Natural killer cell (primary cell): ENCODE data around the gene KRT2. TPM values are rescaled to one million over a fixed set of nuclear protein-coding genes. Genes with fewer than 3 reads are reported as not detected.

Experiments
- ATAC-seq, 3 donors: fragments of 150-1000 bp in 2 of 3; fragments of 200-7000 bp in 1 of 3; cut with Tn5 transposase; 1 replicate in 1 of 3; 2 replicates in 2 of 3; pipeline ENCODE4 v1.10.0; 2021; ENCODE audit warnings: mild to moderate bottlenecking in 2 of 3, moderate library complexity in 2 of 3
- DNase-seq, 2 donors: peaks; one replicate each; pipeline versions ENCODE4 v3.0.0 to v3.0.0-alpha.2; 2013 to 2021; ENCODE audit warnings: mixed read lengths in 1 of 2
- H3K27ac ChIP-seq: one replicate; pipeline ENCODE4 v1.5.1; 2013; ENCODE audit warnings: mild to moderate bottlenecking, low read length
- H3K27me3 ChIP-seq: one replicate; pipeline ENCODE4 v1.6.1; 2013; ENCODE audit warnings: low read length; ENCODE audit not compliant: control insufficient read depth, insufficient read depth
- H3K36me3 ChIP-seq: one replicate; pipeline ENCODE4 v1.6.1; 2013; ENCODE audit warnings: low read length; ENCODE audit not compliant: control insufficient read depth, insufficient read depth
- H3K4me1 ChIP-seq: one replicate; pipeline ENCODE4 v1.6.1; 2013; ENCODE audit warnings: low read length; ENCODE audit not compliant: control insufficient read depth, insufficient read depth
- H3K4me3 ChIP-seq: one replicate; pipeline ENCODE4 v1.5.1; 2013; ENCODE audit warnings: low read length
- H3K9me3 ChIP-seq: one replicate; pipeline ENCODE4 v1.6.1; 2013; ENCODE audit warnings: low read length; ENCODE audit not compliant: control insufficient read depth, insufficient read depth
- H3K27ac Mint-ChIP-seq, 2 donors: one replicate each; pipeline ENCODE4 v1.8.0; 2022; ENCODE audit warnings: mild to moderate bottlenecking in 2 of 2, mixed read lengths in 2 of 2, moderate library complexity in 1 of 2
- H3K27me3 Mint-ChIP-seq, 2 donors: one replicate each; pipeline ENCODE4 v1.8.0; 2022; ENCODE audit warnings: low read depth in 2 of 2, mixed read lengths in 2 of 2
- H3K36me3 Mint-ChIP-seq: one replicate; pipeline ENCODE4 v1.8.0; 2022; ENCODE audit warnings: mixed read lengths
- H3K4me1 Mint-ChIP-seq, 2 donors: one replicate each; pipeline ENCODE4 v1.8.0; 2022; ENCODE audit warnings: mixed read lengths in 2 of 2
- H3K4me3 Mint-ChIP-seq: one replicate; pipeline ENCODE4 v1.8.0; 2022; ENCODE audit warnings: mild to moderate bottlenecking, moderate library complexity, mixed read lengths
- H3K9me3 Mint-ChIP-seq, 2 donors: one replicate each; pipeline ENCODE4 v1.8.0; 2022; ENCODE audit warnings: mixed read lengths in 2 of 2
- WGBS: methylation state at CpG from one replicate; pipeline ENCODE4 v1.1.7; 2013; ENCODE audit warnings: missing lambda C conversion rate; ENCODE audit not compliant: insufficient coverage; 5-methylcytosine and 5-hydroxymethylcytosine counted together
- intact Hi-C: fragments of 100-400 bp; cut with micrococcal nuclease; formaldehyde crosslinking; loops from one replicate; pipeline ENCODE4 v1.14.2; 2022
- total RNA-seq, 4 donors: library from RNA; stranded (reverse); fragments of 120-200 nt in 1 of 4; gene quantifications; one replicate each; pipeline versions ENCODE4 v1.2.3 to v1.2.4, GENCODE V29; 2013 to 2022
- TF ChIP-seq, protein P1 (sequence below): fragments of 200-600 bp; IDR thresholded peaks from one replicate; pipeline ENCODE4 v1.8.0; 2022; ENCODE audit warnings: antibody characterized with exemption

Gene KRT2
- total RNA-seq, 3 donors from 2014 or later (not counting 1 experiment from before 2014, with no cell fraction given): 0.63 to 1.4 (median 0.66) TPM

DNA sequence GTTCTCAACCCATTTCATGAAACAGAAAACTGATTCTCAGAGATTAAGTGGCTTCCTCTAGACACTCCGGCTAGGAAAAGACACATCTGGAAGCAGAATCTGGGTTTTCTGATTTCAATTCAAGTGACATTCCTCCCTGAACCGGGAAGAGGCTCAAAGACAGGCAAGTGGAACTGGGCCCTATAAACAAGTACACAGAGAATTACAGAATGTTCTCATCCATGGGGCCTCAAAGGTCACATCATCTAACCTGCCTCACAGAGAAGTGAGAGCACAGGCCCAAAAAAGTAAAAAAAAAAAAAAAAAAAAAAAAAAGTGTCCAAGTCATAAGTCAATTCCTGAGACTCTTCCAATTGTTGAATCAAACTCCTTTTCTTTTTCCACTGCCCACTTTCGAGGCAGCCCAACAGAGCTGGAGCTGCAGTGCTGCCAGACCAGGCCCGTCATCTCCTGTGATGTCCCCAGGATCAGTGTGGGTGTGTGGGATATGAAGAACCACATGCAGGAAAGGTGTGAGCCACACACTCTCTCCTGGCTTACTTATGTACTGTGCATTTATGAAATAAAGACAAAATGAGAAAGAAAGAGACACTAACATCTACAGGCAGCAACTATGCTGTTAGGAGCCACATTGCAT lies 31.0 kb upstream of the KRT2 start:
- Mint-ChIP-seq H3K36me3 (no peaks in the 10 kb centered on the region), H3K9me3 (no peaks in the 10 kb centered on the region), H3K27me3 (peaks cover 0 to 23% of the 10 kb centered on the region in 2 donors), H3K4me3 (no peak overlapping the region), H3K27ac (no peak overlapping the region), H3K4me1 (peaks cover 53 to 68% of the 10 kb centered on the region in 2 donors)
- no peaks in the 10 kb centered on the region for H3K36me3 ChIP-seq
- peaks cover 17% of the 10 kb centered on the region for H3K4me1 ChIP-seq
- ATAC-seq (no peak), DNase-seq (no peak)
- H3K9me3 ChIP-seq: no peaks in the 10 kb centered on the region
- H3K27ac ChIP-seq: no peak overlapping the region
- WGBS: 81% methylated on average over 4 of the region's 4 CpGs
- intact Hi-C loops: loop anchor here (5.0 kb wide), 1 partner anchor 36 kb away; no protein-coding TSS in a partner anchor
- peaks cover 3% of the 10 kb centered on the region for H3K27me3 ChIP-seq
- H3K4me3 ChIP-seq: no peak overlapping the region
- TF ChIP-seq, protein P1, sequence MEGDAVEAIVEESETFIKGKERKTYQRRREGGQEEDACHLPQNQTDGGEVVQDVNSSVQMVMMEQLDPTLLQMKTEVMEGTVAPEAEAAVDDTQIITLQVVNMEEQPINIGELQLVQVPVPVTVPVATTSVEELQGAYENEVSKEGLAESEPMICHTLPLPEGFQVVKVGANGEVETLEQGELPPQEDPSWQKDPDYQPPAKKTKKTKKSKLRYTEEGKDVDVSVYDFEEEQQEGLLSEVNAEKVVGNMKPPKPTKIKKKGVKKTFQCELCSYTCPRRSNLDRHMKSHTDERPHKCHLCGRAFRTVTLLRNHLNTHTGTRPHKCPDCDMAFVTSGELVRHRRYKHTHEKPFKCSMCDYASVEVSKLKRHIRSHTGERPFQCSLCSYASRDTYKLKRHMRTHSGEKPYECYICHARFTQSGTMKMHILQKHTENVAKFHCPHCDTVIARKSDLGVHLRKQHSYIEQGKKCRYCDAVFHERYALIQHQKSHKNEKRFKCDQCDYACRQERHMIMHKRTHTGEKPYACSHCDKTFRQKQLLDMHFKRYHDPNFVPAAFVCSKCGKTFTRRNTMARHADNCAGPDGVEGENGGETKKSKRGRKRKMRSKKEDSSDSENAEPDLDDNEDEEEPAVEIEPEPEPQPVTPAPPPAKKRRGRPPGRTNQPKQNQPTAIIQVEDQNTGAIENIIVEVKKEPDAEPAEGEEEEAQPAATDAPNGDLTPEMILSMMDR: no peak

DNA sequence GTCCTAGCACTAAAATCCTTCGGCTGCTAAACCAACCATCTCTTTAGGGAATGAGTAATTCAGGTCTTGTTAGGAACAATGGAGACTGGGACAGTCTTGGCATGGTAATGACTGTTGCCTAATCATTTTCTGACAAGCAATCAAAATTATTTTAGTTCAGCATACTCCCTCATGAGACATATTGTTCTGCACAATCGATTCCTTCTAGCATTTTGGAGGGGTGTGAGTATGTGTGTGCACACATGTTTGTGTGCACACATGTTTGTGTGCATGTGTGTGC lies 30.3 kb upstream of the KRT2 start:
- 100% methylated on average over 1 of the region's 2 CpGs for WGBS
- Histone ChIP-seq H3K36me3 (no peaks in the 10 kb centered on the region), H3K4me3 (no peak overlapping the region), H3K9me3 (no peaks in the 10 kb centered on the region), H3K27me3 (peaks cover 3% of the 10 kb centered on the region), H3K4me1 (peaks cover 9% of the 10 kb centered on the region), H3K27ac (no peak overlapping the region)
- TF ChIP-seq, protein P1: no peak
- Mint-ChIP-seq H3K4me3 (no peak overlapping the region), H3K27me3 (peaks cover 3 to 25% of the 10 kb centered on the region in 2 donors), H3K36me3 (no peaks in the 10 kb centered on the region), H3K9me3 (no peaks in the 10 kb centered on the region), H3K4me1 (peaks cover 46 to 61% of the 10 kb centered on the region in 2 donors), H3K27ac (no peak overlapping the region)
- no peak for DNase-seq
- intact Hi-C loops: loop anchor here (5.0 kb wide), 1 partner anchor 35 kb away; no protein-coding TSS in a partner anchor
- ATAC-seq: no peak

DNA sequence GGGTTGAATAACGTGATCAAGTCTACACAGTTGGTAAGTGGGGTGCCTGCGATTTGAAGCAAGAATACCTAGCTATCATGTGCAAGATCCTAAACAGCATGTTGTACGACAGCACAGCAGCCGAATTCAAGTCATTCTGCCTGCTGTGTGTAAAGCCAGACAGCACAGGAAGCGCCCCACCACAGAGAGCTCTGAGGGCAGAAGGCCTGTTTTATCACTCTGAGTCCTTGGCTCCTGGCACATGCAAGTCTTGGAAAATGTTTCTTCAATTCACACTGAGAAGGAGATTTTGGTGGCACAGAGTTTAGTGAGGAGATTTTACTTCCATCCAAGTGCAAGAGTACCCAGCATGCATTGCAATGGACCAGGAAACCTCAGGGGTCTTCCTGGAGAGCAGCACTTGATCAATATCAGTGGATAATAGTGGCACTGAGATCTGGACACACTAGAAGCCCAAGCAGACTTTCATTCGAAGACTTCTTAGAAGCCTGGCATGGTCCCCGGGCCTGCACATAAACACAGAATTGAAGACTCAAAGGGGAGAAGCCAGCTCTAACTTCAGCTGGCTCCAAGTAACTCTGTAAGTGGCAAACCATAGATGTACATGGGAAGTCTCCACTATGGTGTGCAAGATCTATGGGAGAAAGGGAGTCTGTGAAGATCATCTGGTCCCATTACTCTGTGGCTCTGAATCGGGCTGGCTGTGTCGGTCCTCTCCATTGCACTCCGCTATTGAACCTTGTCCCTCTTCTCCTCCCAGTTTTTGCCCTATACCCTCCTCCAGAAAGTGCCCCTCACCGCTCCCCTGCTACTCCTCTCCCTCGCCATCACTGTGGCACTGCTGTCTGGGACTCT lies 29.7 kb upstream of the KRT2 start:
- no peaks in the 10 kb centered on the region for H3K9me3 Mint-ChIP-seq
- TF ChIP-seq, protein P1: no peak
- Histone ChIP-seq H3K36me3 (no peaks in the 10 kb centered on the region), H3K4me3 (no peak overlapping the region), H3K9me3 (no peaks in the 10 kb centered on the region), H3K4me1 (peaks cover 6% of the 10 kb centered on the region), H3K27ac (no peak overlapping the region), H3K27me3 (peaks cover 3% of the 10 kb centered on the region)
- peaks cover 40 to 55% of the 10 kb centered on the region in 2 donors for H3K4me1 Mint-ChIP-seq
- ATAC-seq: peak; percentile 78 to 99 (median 90)
- no peaks in the 10 kb centered on the region for H3K36me3 Mint-ChIP-seq
- H3K27ac Mint-ChIP-seq: peak overlapping the region in 1 of 2 donors; percentile 65
- H3K4me3 Mint-ChIP-seq: peak overlapping the region; percentile 47
- intact Hi-C loops: loop anchor here (5.0 kb wide), 1 partner anchor 34 kb away; no protein-coding TSS in a partner anchor
- 54% methylated on average over 12 of the region's 12 CpGs for WGBS
- H3K27me3 Mint-ChIP-seq: peaks cover 9 to 27% of the 10 kb centered on the region in 2 donors
- peak in 1 of 2 donors; percentile 70 for DNase-seq
